ENCODE measurements around the gene SBK1.

GRCh38 chr16:28274676-28275075 is 17.6 kb upstream of the SBK1 start:
- TF ChIP-seq CTCF (IDR thresholded peaks at IDR 0.05; ENCODE audit: insufficient read depth, low read depth, low read length) (no peak), EZH2 (IDR thresholded peaks at IDR 0.05; ENCODE audit: insufficient read depth, low read length) (no peak)
